OCI-LY1 (cell line): ENCODE results near the gene ADAMTS9.

Experiments
- H2AFZ ChIP-seq: fragments of 200-600 bp; sonication (generic), shearing (Covaris generic); 2 replicates; pipeline ENCODE4 v1.6.0; 2014; ENCODE audit warnings: antibody characterized with exemption, mild to moderate bottlenecking, low read length
- H3F3A ChIP-seq: fragments of 200-600 bp; sonication (generic), shearing (Covaris generic); 2 replicates; pipeline ENCODE4 v1.6.0; 2014; ENCODE audit warnings: mild to moderate bottlenecking, antibody characterized with exemption, low read length, moderate library complexity; ENCODE audit not compliant: insufficient read depth
- H3K27ac ChIP-seq: fragments of 200-600 bp; sonication (generic); 2 replicates; pipeline ENCODE4 v1.5.1; 2014; ENCODE audit warnings: low read length, mixed run types, mild to moderate bottlenecking, low read depth; ENCODE audit not compliant: poor library complexity, severe bottlenecking
- H3K27me3 ChIP-seq: fragments of 200-600 bp; sonication (generic); 2 replicates; pipeline ENCODE4 v1.6.0; 2014; ENCODE audit warnings: antibody characterized with exemption, mild to moderate bottlenecking, low read length, moderate library complexity; ENCODE audit not compliant: insufficient read depth
- H3K36me3 ChIP-seq: fragments of 200-600 bp; sonication (generic); 2 replicates; pipeline ENCODE4 v1.6.1; 2014; ENCODE audit warnings: mild to moderate bottlenecking, antibody characterized with exemption, low read length, moderate library complexity, mixed read lengths; ENCODE audit not compliant: insufficient read depth
- H3K4me1 ChIP-seq: fragments of 200-600 bp; sonication (generic); 2 replicates; pipeline ENCODE4 v1.5.1; 2014; ENCODE audit warnings: mild to moderate bottlenecking, low read length, moderate library complexity; ENCODE audit not compliant: insufficient read depth, severe bottlenecking
- H3K4me2 ChIP-seq: fragments of 200-600 bp; sonication (generic), shearing (Covaris generic); 2 replicates; pipeline ENCODE4 v1.6.1; 2014; ENCODE audit warnings: low read length
- H3K4me3 ChIP-seq: fragments of 200-600 bp; sonication (generic); 2 replicates; pipeline ENCODE4 v1.5.1; 2014; ENCODE audit warnings: low read length, low read depth, mild to moderate bottlenecking, mixed read lengths; ENCODE audit not compliant: poor library complexity, severe bottlenecking
- H3K79me2 ChIP-seq: fragments of 200-600 bp; shearing (Covaris generic); 2 replicates; pipeline ENCODE4 v1.6.1; 2016; ENCODE audit warnings: mixed run types, low read length, mixed read lengths; ENCODE audit not compliant: insufficient read depth
- H3K9ac ChIP-seq: fragments of 200-600 bp; sonication (generic), shearing (Covaris generic); 2 replicates; pipeline ENCODE4 v1.6.1; 2014; ENCODE audit warnings: mild to moderate bottlenecking, low read length, mixed read lengths
- H3K9me2 ChIP-seq: fragments of 200-600 bp; sonication (generic), shearing (Covaris generic); 2 replicates; pipeline ENCODE4 v1.6.1; 2014; ENCODE audit warnings: low read depth, mild to moderate bottlenecking, low read length, mixed read lengths
- H3K9me3 ChIP-seq: fragments of 200-600 bp; shearing (Covaris generic); 2 replicates; pipeline ENCODE4 v1.6.1; 2014; ENCODE audit warnings: low read length, mixed read lengths
- H4K20me1 ChIP-seq: fragments of 200-600 bp; sonication (generic), shearing (Covaris generic); 2 replicates; pipeline ENCODE4 v1.6.0; 2016; ENCODE audit warnings: mild to moderate bottlenecking, low read length; ENCODE audit not compliant: insufficient read depth
- CTCF ChIP-seq: fragments of 200-600 bp; sonication (generic), shearing (Covaris generic); IDR thresholded peaks from 2 replicates; pipeline ENCODE4 v1.5.1; 2017; ENCODE audit warnings: mild to moderate bottlenecking, antibody characterized with exemption, low read length, moderate library complexity, mixed read lengths
- EZH2 ChIP-seq: fragments of 200-600 bp; sonication (generic), shearing (Covaris generic); IDR thresholded peaks from 2 replicates; pipeline ENCODE4 v1.8.0; 2017; ENCODE audit warnings: borderline replicate concordance, mixed run types, mild to moderate bottlenecking, antibody characterized with exemption, low read length, moderate library complexity, mixed read lengths

Gene ADAMTS9

GRCh38 chr3:64686446-64686908 lies 1.3 kb downstream of the ADAMTS9 start:
- H4K20me1 ChIP-seq, result no peaks in the 10 kb centered on the region
- H3K4me1 ChIP-seq, result no peaks in the 10 kb centered on the region
- no peaks in the 10 kb centered on the region for H3F3A ChIP-seq
- no peaks in the 10 kb centered on the region for H3K36me3 ChIP-seq
- TF ChIP-seq EZH2 (no peak), CTCF (no peak)
- no peaks in the 10 kb centered on the region for H3K9me3 ChIP-seq
- H3K27me3 ChIP-seq, result no peaks in the 10 kb centered on the region
- H3K4me3 ChIP-seq, result no peak overlapping the region
- no peak overlapping the region for H3K9ac ChIP-seq
- no peak overlapping the region for H2AFZ ChIP-seq
- H3K27ac ChIP-seq, result no peak overlapping the region
- no peaks in the 10 kb centered on the region for H3K79me2 ChIP-seq
- H3K9me2 ChIP-seq, result no peaks in the 10 kb centered on the region
- no peak overlapping the region for H3K4me2 ChIP-seq

GRCh38 chr3:64685800-64686445 lies 1.9 kb downstream of the ADAMTS9 start:
- Histone ChIP-seq H3K4me2 (no peak overlapping the region), H2AFZ (no peak overlapping the region), H3K79me2 (no peaks in the 10 kb centered on the region), H3F3A (no peaks in the 10 kb centered on the region), H4K20me1 (no peaks in the 10 kb centered on the region), H3K27ac (no peak overlapping the region), H3K9me3 (no peaks in the 10 kb centered on the region), H3K4me3 (no peak overlapping the region), H3K4me1 (no peaks in the 10 kb centered on the region), H3K9me2 (no peaks in the 10 kb centered on the region), H3K27me3 (no peaks in the 10 kb centered on the region), H3K9ac (no peak overlapping the region), H3K36me3 (no peaks in the 10 kb centered on the region)
- TF ChIP-seq EZH2 (no peak), CTCF (no peak)

DNA sequence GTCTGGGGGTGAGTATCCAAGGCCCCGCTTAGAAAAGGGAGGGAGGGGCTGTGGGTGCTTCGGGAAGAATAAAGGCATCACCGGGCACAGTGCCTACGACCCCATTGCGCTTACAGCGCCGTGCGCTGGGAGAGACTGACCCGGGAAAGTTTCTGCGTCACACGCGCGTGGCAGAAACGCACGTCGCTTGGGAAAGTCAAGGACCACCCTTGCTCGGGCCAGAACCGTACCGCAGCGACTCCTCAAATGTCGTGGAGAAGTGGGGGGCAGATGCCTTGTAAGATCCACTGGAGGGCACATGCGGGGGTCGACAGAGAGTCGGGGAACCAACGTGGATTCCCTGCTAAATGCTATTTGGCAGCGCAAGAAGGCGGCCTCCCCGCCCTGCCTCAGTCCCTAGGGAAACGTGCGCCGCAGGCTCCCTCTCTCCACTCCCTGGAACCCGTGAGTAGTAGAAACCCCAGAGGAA lies 2.4 kb downstream of the ADAMTS9 start:
- no peaks in the 10 kb centered on the region for H3F3A ChIP-seq
- H3K9me3 ChIP-seq, result no peaks in the 10 kb centered on the region
- no peaks in the 10 kb centered on the region for H3K27me3 ChIP-seq
- no peak overlapping the region for H3K4me3 ChIP-seq
- TF ChIP-seq EZH2, result no peak
- no peak for TF ChIP-seq CTCF
- no peak overlapping the region for H3K4me2 ChIP-seq
- no peaks in the 10 kb centered on the region for H3K79me2 ChIP-seq
- no peaks in the 10 kb centered on the region for H3K4me1 ChIP-seq
- H2AFZ ChIP-seq, result no peak overlapping the region
- H3K27ac ChIP-seq, result no peak overlapping the region
- no peaks in the 10 kb centered on the region for H3K36me3 ChIP-seq
- H3K9ac ChIP-seq, result no peak overlapping the region
- H3K9me2 ChIP-seq, result no peaks in the 10 kb centered on the region
- H4K20me1 ChIP-seq, result no peaks in the 10 kb centered on the region
